ENCODE results near the gene IMP3. TPM values are rescaled to one million over a fixed set of nuclear protein-coding genes. Genes with fewer than 3 reads are reported as not detected.
A peak's percentile ranks its signal among the peaks of the same experiment; 100 is the strongest.

Gene IMP3
- total RNA-seq, 2 experiments from 2014 or later: 97.9 to 99.1 TPM

GRCh38 chr15:75655931-75656330 is 15.9 kb upstream of the IMP3 start:
- Mint-ChIP-seq H3K9me3 (ENCODE audit: insufficient read depth) (no peaks in the 10 kb centered on the region), H3K4me1 (ENCODE audit: low read depth) (peaks cover 17% of the 10 kb centered on the region), H3K27ac (no peak overlapping the region), H3K4me3 (no peak overlapping the region), H3K36me3 (ENCODE audit: low read depth) (no peaks in the 10 kb centered on the region), H3K27me3 (ENCODE audit: low read depth) (no peaks in the 10 kb centered on the region)
- ChIA-PET CTCF (interaction anchor here (1.1 kb wide), 1 partner anchor 9 kb away, joined by 3 read pairs; no protein-coding TSS in a partner anchor), POLR2A (no interaction called here)
- ATAC-seq: no peak
- no peak for DNase-seq

- CTCF ChIA-PET: interaction anchor here (1.1 to 1.4 kb wide), 2 partner anchors 32 to 56 kb away, joined by 3 read pairs; no protein-coding TSS in a partner anchor
- Mint-ChIP-seq H3K9me3 (ENCODE audit: insufficient read depth) (no peaks in the 10 kb centered on the region), H3K4me1 (ENCODE audit: low read depth) (peaks cover 19% of the 10 kb centered on the region), H3K36me3 (ENCODE audit: low read depth) (no peaks in the 10 kb centered on the region), H3K27me3 (ENCODE audit: low read depth) (no peaks in the 10 kb centered on the region), H3K27ac (no peak overlapping the region), H3K4me3 (no peak overlapping the region)
- DNase-seq (no peak), ATAC-seq (no peak)
- POLR2A ChIA-PET: interaction anchor here (0.6 to 1.1 kb wide), 3 partner anchors 15 to 199 kb away, joined by 3 read pairs; partner anchors contain the start of genes IMP3 and SNUPN
Observed at GRCh38 chr15:75654201-75654907, 14.3 kb upstream of the IMP3 start.

GRCh38 chr15:75653347-75653913 is 13.4 kb upstream of the IMP3 start:
- Mint-ChIP-seq H3K4me1 (ENCODE audit: low read depth) (peaks cover 22% of the 10 kb centered on the region), H3K27me3 (ENCODE audit: low read depth) (no peaks in the 10 kb centered on the region), H3K4me3 (no peak overlapping the region), H3K9me3 (ENCODE audit: insufficient read depth) (no peaks in the 10 kb centered on the region), H3K36me3 (ENCODE audit: low read depth) (no peaks in the 10 kb centered on the region), H3K27ac (no peak overlapping the region)
- no peak for ATAC-seq
- ChIA-PET POLR2A (interaction anchor here (1.0 to 1.5 kb wide), 2 partner anchors 12 to 28 kb away, joined by 3 to 5 read pairs; partner anchors contain the start of gene SNUPN), CTCF (interaction anchor here (1.1 to 1.4 kb wide), 2 partner anchors 33 to 55 kb away, joined by 3 read pairs; no protein-coding TSS in a partner anchor)
- DNase-seq: no peak

GRCh38 chr15:75651810-75652543 is 12.0 kb upstream of the IMP3 start:
- no peak overlapping the region for H3K4me3 Mint-ChIP-seq
- CTCF ChIA-PET: interaction anchor here (1.2 to 1.4 kb wide), 4 partner anchors 12 to 284 kb away, joined by 3 to 5 read pairs (median 3); partner anchors contain the start of gene IMP3
- peaks cover 27% of the 10 kb centered on the region for H3K4me1 Mint-ChIP-seq (ENCODE audit: low read depth)
- peak overlapping the region; percentile 65 for H3K27ac Mint-ChIP-seq
- H3K36me3 Mint-ChIP-seq (ENCODE audit: low read depth): no peaks in the 10 kb centered on the region
- ATAC-seq (peak; percentile 16), DNase-seq (peak; percentile 34)
- POLR2A ChIA-PET: interaction anchor here (0.8 to 2.8 kb wide), 3 partner anchors 10 to 1169 kb away, joined by 5 to 15 read pairs (median 5); partner anchors contain the start of gene IMP3
- peaks cover 4% of the 10 kb centered on the region for H3K27me3 Mint-ChIP-seq (ENCODE audit: low read depth)
- no peaks in the 10 kb centered on the region for H3K9me3 Mint-ChIP-seq (ENCODE audit: insufficient read depth)

GRCh38 chr15:75650908-75651809 is 11.1 kb upstream of the IMP3 start:
- DNase-seq (no peak), ATAC-seq (no peak)
- H3K36me3 Mint-ChIP-seq (ENCODE audit: low read depth): no peaks in the 10 kb centered on the region
- H3K27me3 Mint-ChIP-seq (ENCODE audit: low read depth): peaks cover 12% of the 10 kb centered on the region
- ChIA-PET POLR2A (interaction anchor here (0.8 to 2.8 kb wide), 3 partner anchors 11 to 1168 kb away, joined by 3 to 15 read pairs (median 5); partner anchors contain the start of gene IMP3), CTCF (interaction anchor here (1.0 to 1.4 kb wide), 5 partner anchors 11 to 284 kb away, joined by 3 to 5 read pairs (median 3); partner anchors contain the start of gene IMP3)
- no peak overlapping the region for H3K4me3 Mint-ChIP-seq
- peak overlapping the region; percentile 65 for H3K27ac Mint-ChIP-seq
- peaks cover 32% of the 10 kb centered on the region for H3K4me1 Mint-ChIP-seq (ENCODE audit: low read depth)
- no peaks in the 10 kb centered on the region for H3K9me3 Mint-ChIP-seq (ENCODE audit: insufficient read depth)

- H3K36me3 Mint-ChIP-seq (ENCODE audit: low read depth): no peaks in the 10 kb centered on the region
- CTCF ChIA-PET: interaction anchor here (0.6 kb wide), 1 partner anchor 12 kb away, joined by 3 read pairs; no protein-coding TSS in a partner anchor
- POLR2A ChIA-PET: interaction anchor here (0.9 to 1.1 kb wide), 2 partner anchors 24 to 196 kb away, joined by 3 read pairs; no protein-coding TSS in a partner anchor
- ATAC-seq: no peak
- H3K4me3 Mint-ChIP-seq: no peak overlapping the region
- H3K27me3 Mint-ChIP-seq (ENCODE audit: low read depth): peaks cover 17% of the 10 kb centered on the region
- H3K9me3 Mint-ChIP-seq (ENCODE audit: insufficient read depth): no peaks in the 10 kb centered on the region
- no peak overlapping the region for H3K27ac Mint-ChIP-seq
- DNase-seq: no peak
- H3K4me1 Mint-ChIP-seq (ENCODE audit: low read depth): peaks cover 32% of the 10 kb centered on the region
Observed at GRCh38 chr15:75649848-75650247, 9.8 kb upstream of the IMP3 start.

GRCh38 chr15:75649045-75649761 is 9.2 kb upstream of the IMP3 start:
- no peak for DNase-seq
- H3K9me3 Mint-ChIP-seq (ENCODE audit: insufficient read depth): no peaks in the 10 kb centered on the region
- ChIA-PET CTCF (no interaction called here), POLR2A (interaction anchor here (1.1 kb wide), 1 partner anchor 195 kb away, joined by 3 read pairs; no protein-coding TSS in a partner anchor)
- H3K4me3 Mint-ChIP-seq: peak overlapping the region; percentile 74
- H3K4me1 Mint-ChIP-seq (ENCODE audit: low read depth): peaks cover 32% of the 10 kb centered on the region
- no peak for ATAC-seq
- no peaks in the 10 kb centered on the region for H3K36me3 Mint-ChIP-seq (ENCODE audit: low read depth)
- no peak overlapping the region for H3K27ac Mint-ChIP-seq
- peaks cover 17% of the 10 kb centered on the region for H3K27me3 Mint-ChIP-seq (ENCODE audit: low read depth)

GRCh38 chr15:75648156-75649000 is 8.4 kb upstream of the IMP3 start:
- Mint-ChIP-seq H3K27ac (peak overlapping the region; percentile 68), H3K4me1 (ENCODE audit: low read depth) (peaks cover 32% of the 10 kb centered on the region), H3K9me3 (ENCODE audit: insufficient read depth) (no peaks in the 10 kb centered on the region), H3K27me3 (ENCODE audit: low read depth) (peaks cover 17% of the 10 kb centered on the region), H3K36me3 (ENCODE audit: low read depth) (no peaks in the 10 kb centered on the region), H3K4me3 (peak overlapping the region; percentile 74)
- no peak for DNase-seq
- POLR2A ChIA-PET: interaction anchor here (1.4 to 2.2 kb wide), 3 partner anchors 23 to 280 kb away, joined by 6 to 12 read pairs (median 7); partner anchors contain the start of genes MAN2C1 and SNUPN
- CTCF ChIA-PET: interaction anchor here (0.7 to 3.1 kb wide), 11 partner anchors 10 to 313 kb away, joined by 3 to 21 read pairs (median 7); partner anchors contain the start of genes COMMD4, MAN2C1, SIN3A and SNUPN
- ATAC-seq: no peak

GRCh38 chr15:75647370-75648155 is 7.5 kb upstream of the IMP3 start, which contains the start of gene SNX33:
Gene SNX33, plus strand, starts transcription at chr15:75647912. Its CDS starts 1,191 bp downstream, at chr15:75649103.
- ChIA-PET POLR2A (interaction anchor here (1.4 to 2.2 kb wide), 4 partner anchors 22 to 279 kb away, joined by 6 to 12 read pairs (median 6); partner anchors contain the start of genes MAN2C1, SIN3A and SNUPN), CTCF (interaction anchor here (0.7 to 3.1 kb wide), 16 partner anchors 8 to 312 kb away, joined by 3 to 21 read pairs (median 5); partner anchors contain the start of genes COMMD4, MAN2C1, SIN3A and SNUPN)
- Mint-ChIP-seq H3K36me3 (ENCODE audit: low read depth) (no peaks in the 10 kb centered on the region), H3K9me3 (ENCODE audit: insufficient read depth) (no peaks in the 10 kb centered on the region), H3K4me1 (ENCODE audit: low read depth) (peaks cover 29% of the 10 kb centered on the region), H3K27me3 (ENCODE audit: low read depth) (peaks cover 17% of the 10 kb centered on the region), H3K27ac (peak within 1 kb of the TSS; percentile 68), H3K4me3 (peak within 1 kb of the TSS; percentile 78)
- ATAC-seq: peak; percentile 77
- DNase-seq: peak; percentile 63

Data from activated CD8-positive, alpha-beta T cell treated with anti-CD3 and anti-CD28 coated beads, Interleukin-2, amount 10 ng/mL, durations not matched to agents 7 days and 5 days (primary cell).